NCI-H345 treated with DMSO at 0.1 percent for 48 hours (cell line): ENCODE data around the gene MBNL2.
"Not testable (repeated sequence)": the region's sequence is repeated elsewhere in the genome, so short reads cannot be mapped to it uniquely, and the experiment has no call there.

Experiments
- DNase-seq: peaks from one replicate; lab custom pipeline; 2025; ENCODE audit not compliant: unreplicated experiment; lab: John Stamatoyannopoulos, UW

MBNL2 gene

DNA sequence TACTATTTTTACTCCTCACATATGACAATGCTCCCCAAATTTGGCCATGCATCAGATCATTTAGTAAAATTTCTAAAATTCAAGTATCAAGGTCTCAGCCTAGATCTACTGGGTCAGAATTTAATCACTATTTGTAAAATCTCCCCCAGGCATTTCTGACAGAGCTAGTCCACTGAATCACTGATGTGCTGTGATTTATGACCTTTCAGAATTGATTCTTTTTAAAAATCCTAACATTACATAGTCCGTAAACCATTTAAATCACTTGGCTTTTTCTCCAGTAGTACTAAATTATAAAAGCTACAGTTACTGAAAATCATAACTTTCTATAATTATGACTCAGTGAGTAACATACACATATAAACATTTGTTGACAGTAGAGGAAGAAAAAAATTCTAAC lies 119.0 kb downstream of the MBNL2 start:
- DNase-seq = no peak

DNA sequence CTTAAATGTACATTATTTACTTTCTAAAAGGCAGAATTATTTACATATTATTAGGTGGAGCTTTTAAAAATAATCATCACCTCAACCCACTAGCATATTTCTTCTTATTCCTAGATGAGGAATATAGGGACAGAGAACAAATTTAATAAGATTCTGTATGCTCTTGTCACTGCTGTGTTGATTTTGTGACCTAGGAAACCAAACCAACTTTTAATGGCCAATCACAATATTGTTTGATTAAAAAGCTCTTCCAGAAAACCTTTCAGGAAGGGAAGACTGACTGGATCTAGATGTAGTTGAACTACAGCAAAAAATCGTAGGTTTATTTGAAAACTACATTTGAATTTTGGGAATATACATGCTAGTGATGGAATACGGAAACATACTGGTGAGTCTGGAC lies 120.0 kb downstream of the MBNL2 start:
- DNase-seq = no peak

DNA sequence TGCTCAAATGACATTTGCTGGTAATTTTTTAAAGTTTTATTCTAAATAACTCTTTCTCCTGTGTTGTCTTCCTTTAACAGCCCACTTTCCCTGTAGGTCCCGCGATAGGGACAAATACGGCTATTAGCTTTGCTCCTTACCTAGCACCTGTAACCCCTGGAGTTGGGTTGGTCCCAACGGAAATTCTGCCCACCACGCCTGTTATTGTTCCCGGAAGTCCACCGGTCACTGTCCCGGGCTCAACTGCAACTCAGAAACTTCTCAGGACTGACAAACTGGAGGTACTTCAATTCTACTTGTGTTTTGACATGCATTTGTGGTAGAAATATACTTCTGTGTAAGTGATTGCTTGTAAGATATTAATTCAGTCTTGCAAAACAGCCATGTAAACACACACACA lies 120.8 kb downstream of the MBNL2 start:
- no peak for DNase-seq

DNA sequence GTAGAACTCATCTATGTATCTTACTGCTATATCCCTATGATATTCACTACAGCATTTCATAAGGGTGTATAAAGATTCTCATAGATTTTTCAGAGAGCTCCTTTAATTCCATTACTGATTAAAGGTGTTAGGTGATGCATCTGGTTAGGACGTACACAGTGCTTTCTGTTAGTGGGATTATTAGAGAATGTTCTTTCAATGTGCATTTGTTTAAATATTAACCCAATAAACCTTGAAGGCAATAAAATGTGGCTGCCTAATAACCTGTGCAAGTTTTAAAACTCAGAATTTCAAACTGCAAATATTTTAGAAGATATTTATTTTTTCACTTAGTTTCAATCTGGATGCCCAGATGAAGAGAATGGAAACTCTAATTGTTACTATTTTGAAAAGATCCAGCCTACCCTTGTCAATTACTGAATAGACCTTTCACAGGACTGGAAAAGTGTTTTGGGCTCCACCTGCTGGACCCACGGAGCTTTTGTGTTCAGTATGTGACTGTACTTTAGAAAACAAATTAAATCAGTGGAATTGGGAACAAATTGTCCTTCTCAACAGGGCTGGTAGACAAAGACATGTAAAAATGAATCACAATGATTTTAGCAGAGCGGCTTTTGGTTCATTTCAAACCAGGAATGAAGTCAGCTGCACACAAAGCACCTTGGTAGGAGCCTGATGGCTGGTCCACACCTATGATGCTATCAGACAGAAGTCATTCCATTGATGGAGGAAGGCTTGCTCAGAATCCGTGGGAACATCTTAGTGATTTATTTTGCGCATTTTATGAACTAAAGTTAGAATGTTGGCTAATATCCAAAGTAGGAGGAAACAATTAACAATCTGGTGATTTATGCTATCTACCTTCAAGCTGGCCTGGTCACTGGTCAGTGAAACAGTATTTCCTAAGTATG lies 122.4 kb downstream of the MBNL2 start:
- DNase-seq = peak; percentile 36

DNA sequence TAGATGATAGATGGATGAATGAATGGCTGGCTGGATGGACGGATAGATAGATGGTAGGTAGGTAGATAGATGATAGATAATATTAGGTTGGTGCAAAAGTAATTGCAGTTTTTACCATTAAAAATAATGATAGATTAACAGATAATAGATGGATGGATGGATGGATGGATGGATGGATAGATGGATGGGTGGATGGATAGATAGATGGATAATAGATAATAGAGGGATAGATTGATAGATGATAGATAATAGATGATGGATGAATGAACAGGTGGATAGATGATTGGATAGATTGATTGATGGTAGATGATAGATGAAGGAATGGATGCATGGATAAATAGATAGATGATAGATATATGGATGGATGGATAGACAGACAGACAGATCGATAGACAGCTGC lies 124.0 kb downstream of the MBNL2 start:
- no peak for DNase-seq

DNA sequence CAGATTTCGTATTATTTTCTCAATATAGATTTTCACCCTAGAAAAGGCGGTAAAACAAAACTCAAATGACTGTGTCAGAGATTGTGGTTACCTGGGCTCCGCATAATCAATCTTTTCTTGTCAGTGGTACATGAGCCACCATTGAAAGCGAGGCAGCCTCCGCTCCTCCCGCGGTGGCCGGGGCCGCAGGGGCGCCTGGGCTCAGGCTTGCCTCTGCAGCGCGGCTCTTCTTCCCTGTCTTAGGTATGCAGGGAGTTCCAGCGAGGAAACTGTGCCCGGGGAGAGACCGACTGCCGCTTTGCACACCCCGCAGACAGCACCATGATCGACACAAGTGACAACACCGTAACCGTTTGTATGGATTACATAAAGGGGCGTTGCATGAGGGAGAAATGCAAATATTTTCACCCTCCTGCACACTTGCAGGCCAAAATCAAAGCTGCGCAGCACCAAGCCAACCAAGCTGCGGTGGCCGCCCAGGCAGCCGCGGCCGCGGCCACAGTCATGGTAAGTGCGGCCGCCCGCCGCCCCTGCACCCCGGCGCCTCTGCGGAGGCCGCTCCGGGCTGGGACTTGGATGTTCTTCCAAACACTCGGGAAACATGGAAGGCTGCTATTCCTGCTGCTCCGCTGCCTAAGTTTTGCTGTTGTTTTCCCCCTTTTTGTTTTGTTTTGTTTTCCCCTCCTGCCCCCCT lies 124.6 kb downstream of the MBNL2 start:
- DNase-seq = no peak

DNA sequence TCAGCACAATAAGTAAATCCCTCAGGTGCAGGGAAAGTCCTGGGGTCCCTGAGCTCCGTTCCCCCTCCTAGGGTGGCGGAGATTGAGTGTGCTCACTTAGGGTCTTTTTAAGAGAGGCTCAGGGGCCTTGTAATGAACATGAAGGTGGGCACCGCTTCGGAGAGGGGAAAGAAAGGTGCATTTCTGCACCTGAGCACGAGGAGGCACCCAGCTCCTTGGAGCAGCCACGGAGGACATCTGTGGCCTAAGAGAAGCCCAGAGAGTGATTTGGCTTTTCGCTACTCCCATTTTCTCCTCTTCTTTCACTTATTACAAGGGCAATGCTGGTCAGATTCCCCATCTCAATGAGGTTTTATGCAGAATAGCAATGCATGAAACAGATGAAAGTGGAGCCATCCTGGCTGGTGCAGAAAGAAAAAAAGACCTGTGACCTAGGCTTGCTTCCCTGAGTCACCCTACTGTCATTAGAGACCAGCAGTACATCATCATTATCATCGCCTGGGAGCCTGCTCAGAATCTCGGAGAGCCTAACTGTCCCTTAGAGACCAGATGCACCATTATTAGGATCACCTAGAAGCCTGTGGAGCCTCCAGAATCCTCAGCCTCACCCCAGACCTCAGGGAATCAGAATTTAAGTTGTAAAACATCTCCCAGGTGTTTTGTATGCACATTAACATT lies 125.3 kb downstream of the MBNL2 start:
- no peak for DNase-seq

DNA sequence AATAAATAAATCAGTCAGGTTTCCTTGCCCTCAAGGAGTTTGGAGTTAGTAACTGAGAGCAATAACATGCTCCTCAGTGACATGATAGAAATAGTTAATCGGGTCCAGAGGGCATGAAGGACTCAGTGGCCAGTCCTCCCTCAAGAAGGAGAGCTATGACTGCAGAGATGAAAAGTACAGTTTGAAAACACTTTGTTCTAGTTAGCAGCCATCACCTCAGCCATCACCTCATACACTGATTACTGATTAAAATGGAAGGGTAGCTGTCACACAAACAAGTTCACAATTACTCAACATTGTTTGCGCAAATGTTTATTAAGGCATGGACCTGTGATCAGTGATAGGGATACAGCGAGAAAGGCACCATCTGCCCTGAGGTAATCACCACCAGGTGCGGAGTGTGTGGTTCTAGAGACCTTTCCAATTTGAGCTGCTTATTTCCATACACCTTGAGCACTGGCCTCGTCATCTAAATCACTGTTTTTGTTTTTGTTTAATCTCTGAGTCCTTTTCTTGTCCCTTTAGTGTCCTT lies 126.5 kb downstream of the MBNL2 start:
- DNase-seq = no peak

DNA sequence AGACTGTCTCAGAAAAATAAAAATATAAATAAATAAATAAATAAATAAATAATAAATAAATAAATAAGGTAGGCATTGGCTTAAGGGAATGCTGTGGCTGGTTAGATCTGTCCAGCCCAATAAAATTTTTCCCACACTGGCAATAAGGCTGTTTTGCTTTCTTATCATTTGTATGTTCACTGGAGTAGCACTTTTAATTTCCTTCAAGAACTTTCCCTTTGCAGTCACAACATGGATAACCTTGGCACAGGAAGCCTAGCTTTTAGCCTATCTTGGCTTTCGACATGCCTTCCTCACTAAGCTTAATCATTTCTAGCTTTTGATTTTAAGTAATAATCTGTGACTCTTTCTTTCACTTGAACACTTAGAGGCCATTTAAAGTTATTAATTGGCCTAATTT lies 129.9 kb downstream of the MBNL2 start:
- not testable (repeated sequence) for DNase-seq

DNA sequence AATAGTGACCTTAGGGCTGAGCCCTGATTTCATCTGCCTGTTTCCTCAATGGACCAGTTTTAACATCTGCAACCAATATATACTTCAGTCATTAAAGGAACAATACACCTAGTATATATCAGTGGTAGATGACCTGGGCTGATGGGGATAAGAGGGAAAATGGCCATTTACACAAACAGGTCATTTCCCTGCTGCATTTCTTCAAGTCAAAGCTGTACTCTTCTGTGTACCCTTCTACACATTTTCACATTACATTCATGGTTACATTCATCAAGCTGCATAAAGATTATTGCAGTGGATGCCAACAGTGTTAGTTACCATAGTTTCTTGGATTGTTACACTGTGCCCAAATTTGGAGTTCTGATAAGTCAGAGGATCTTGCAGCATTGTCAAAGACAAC lies 130.7 kb downstream of the MBNL2 start:
- no peak for DNase-seq

DNA sequence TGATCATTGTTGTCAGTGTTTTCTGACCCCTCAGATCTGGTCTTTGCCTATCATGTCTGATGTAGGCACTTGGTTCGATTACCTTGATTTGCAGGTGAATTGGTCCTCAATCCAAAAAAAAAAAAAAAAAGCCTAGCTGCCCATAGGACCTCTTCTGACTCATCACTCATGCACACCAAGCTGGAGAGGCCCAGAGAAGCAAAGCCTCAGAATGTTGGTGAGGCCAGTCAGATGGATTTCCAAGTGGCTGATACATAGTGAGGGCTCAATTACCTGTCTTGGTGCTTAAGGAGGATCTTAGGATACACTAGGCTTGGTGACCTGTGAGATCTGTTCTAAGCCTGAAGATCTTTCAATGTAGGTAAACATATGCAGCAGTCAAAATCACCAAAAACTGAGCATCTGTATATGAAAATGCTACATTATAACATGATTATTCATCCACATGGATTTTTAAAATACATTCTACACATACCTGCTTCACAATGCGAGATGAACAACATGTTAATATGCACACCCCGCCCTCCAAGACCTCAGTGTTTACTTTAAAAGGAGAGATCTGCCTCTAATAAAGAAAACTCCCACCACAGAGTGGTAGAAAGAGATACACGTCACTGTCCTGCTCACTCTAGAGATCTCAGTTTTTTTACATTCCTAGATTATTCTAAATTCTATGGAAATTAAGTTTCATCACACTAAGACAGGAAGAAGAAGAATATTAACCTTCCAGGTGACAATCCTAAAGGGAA lies 132.0 kb downstream of the MBNL2 start:
- no peak for DNase-seq

DNA sequence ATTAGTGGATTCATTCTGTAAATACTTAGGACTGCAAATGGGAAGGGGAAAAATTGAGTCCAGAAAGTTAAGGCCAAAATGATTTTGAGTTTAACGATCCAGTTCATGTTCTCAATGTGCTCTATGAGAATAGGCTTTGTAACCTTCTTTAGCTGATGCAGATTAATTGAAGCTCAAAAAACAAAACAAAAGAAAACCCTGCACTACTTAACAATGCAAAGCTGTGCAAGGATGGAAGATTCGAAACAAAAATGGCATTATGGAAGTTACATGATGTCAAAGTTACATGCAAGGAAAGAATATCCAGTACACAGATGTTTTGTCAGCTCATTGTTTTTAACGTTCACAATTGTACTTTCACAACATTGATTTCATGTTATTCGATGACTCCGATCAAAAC lies 132.7 kb downstream of the MBNL2 start:
- DNase-seq = no peak

DNA sequence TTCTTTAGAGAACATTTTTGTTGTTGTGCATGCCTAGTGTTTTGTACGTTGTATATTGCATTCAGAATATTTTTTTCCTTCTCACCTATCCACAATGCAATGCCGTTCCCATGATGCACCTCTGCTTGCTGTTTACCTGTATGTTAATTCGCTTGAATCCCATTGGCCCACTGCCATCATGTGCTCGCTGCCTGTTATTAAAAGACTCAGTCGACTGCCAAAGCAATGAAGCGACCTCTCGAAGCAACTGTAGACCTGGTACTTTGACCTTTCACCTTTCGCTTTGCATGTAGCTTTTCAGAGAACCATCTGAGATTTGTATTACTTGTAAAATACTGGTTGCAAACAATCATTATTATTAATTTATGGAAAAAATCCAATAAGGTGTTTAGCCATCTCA lies 134.5 kb downstream of the MBNL2 start:
- no peak for DNase-seq

DNA sequence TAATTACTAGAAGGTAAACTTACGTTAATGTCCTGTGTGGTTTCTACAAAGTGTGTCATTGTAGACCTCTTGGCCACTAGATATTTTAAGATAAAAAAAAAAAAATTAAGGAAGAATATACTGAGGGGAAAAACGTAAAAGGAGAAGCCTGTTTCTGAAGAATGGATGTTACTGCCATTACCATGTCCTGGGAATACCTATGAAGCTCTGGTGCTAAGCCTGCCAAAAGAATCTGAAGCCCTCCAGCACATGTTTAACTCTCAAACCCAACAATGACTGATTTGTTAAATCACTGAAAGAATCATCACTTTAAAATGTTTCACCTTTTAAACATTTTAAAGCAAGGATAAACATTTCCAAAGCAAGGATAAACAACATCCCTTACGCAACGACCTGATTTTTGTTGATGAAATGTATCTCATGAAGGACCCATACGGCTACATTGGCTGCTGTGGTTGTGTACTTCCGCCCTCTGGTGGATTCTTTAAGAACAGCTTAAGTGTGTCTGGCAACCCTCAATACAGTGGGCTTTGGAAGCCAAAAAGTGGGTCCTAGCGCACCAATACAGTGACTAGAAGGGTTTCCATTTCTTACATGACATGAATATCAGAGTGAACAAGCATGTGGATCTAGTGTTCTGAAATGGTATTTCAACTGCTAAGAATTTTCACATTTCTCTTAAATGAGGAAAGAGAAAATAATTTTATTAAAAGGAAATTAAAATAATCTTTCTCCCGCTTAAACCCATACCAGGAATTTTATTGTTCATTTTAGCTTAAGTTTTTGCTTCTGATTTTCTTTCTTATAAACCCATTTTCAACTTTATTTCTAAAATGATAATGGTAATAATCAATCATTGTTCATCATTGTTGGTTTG lies 137.3 kb downstream of the MBNL2 start:
- DNase-seq = peak; percentile 65

DNA sequence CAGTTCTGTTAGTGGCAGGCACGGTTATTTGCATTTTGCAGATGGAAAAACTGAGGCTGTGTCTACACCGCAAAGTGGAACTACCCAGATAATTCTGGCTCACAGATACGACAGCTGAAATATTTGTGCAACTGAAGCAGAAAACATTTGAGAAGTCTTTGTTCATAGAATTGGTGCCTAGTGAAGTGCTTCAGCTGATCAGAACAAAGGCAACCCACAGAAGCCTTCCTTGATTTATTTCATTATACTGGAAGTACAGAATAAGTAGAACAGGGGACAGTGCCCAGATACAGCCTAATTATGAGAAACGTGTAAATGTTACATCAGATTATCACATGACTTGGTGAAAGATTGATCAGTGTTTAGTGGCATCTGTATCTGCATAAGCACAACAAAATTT lies 138.5 kb downstream of the MBNL2 start:
- no peak for DNase-seq

DNA sequence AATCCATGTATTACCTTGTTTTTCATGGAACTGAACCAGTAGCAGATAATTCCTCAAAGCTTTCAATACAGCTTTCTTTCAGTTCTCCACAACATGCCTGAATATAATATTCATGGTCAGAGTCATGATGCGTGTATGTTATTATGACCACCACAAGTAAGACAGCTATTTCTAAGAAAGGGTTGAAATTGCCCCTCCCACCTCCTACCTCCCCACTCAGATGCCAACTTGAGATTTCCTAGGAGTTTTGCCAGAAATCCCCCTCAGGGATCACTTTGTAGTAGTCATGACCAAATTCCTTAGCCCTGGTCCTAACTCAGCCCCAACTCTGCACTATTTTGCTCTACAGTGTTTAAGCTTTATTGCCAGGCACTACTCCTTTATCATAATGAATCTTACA lies 141.9 kb downstream of the MBNL2 start:
- DNase-seq = no peak

DNA sequence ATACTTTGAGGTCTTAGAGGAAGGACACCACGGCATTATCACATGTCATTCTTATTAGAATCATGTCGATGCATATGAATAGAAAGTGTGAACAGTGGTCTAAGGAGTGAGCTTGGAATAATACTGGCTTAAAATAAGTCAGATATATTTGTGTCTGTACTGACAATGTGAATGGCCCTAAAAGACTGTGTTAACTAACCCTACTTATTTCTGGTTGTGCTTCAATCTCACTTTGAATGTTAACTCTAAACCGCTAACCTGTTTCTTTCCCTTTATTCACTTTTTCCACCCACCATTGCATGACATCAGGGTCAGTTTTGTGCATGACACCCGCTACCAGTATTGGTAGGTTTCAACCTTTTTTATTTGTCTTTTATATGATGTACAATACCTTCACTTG lies 142.7 kb downstream of the MBNL2 start:
- no peak for DNase-seq

DNA sequence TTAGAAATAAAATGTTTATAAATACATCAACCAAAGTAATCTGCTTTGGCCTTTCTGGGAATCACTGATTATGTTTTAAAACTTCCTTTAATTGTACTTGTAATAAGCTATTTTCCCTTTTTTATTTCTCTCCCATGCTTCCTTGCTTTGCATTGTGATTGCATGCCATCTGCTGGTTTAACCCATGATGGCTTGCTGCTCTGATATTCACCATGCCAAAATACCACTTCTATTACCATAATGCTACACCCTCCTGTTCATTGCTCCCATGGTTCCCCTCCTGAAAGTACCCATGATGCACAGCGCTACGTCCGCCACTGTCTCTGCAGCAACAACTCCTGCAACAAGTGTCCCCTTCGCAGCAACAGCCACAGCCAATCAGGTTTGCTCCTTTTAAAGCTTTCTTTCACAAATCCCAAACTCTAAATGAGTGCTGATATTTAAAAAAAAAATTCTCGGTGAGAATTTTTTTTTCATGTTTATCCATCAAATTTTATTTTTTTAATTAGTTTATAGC lies 144.1 kb downstream of the MBNL2 start:
- DNase-seq = no peak

DNA sequence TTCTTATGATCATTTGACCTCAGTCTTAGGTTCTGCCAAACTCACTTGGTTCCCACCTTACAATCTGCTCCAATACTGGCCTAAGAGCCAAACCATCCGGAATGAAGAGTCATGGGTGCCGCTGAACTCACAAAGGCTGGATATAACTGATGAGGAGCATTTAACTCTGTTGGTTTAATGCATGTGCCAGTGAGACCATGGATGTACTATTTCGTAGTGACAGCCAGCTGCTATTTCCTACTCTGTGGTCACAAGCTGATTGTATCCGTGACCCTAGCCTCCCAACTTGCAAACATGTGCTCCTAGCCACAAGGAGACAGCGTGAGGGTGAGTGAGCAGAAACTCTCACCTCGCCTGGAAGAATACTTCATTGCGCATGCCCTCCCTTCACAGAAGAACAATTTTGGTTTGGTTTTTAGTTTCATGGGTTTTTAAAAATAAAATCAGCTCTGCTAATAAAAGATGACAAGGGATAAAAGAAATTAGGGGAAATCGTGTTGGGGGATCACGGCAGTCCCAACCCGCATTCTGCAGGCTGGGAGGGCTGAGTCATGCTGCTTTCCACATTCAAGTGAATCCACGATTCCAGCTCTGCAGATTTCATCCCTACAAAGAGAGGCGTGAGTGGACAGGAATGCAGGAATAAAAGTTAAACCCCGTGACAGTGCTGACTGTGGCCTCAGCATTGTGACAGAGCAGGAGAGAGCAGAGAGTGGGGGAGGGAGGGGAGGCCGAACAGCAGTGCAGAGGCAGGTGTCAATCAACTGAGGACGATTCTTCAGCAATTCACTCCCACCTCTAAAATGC lies 145.1 kb downstream of the MBNL2 start:
- DNase-seq = no peak
